NB4 (cell line): ENCODE data around the gene KLK10.

Experiments
- MAX ChIP-seq: IDR thresholded peaks from 2 replicates; pipeline ENCODE4 v1.6.1; 2011; ENCODE audit warnings: low read depth, low read length
- MYC ChIP-seq: IDR thresholded peaks from 2 replicates; pipeline ENCODE4 v1.6.1; 2011; ENCODE audit warnings: low read depth, low read length
- POLR2A ChIP-seq: IDR thresholded peaks from 2 replicates; pipeline ENCODE4 v1.6.1; 2011; ENCODE audit warnings: mild to moderate bottlenecking; ENCODE audit not compliant: insufficient read length; ENCODE audit errors: extremely low read depth
- TF ChIP-seq, protein P1 (sequence below): IDR thresholded peaks from one replicate; pipeline ENCODE4 v1.5.1; 2012; ENCODE audit warnings: low read depth, low read length

- TF ChIP-seq, protein P1, sequence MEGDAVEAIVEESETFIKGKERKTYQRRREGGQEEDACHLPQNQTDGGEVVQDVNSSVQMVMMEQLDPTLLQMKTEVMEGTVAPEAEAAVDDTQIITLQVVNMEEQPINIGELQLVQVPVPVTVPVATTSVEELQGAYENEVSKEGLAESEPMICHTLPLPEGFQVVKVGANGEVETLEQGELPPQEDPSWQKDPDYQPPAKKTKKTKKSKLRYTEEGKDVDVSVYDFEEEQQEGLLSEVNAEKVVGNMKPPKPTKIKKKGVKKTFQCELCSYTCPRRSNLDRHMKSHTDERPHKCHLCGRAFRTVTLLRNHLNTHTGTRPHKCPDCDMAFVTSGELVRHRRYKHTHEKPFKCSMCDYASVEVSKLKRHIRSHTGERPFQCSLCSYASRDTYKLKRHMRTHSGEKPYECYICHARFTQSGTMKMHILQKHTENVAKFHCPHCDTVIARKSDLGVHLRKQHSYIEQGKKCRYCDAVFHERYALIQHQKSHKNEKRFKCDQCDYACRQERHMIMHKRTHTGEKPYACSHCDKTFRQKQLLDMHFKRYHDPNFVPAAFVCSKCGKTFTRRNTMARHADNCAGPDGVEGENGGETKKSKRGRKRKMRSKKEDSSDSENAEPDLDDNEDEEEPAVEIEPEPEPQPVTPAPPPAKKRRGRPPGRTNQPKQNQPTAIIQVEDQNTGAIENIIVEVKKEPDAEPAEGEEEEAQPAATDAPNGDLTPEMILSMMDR = no peak
- TF ChIP-seq MAX (no peak), POLR2A (no peak), MYC (no peak)
Observed at GRCh38 chr19:50967929-50968715, 51.4 kb downstream of the KLK10 start.
